GM18517 (cell line): ENCODE data around the gene THRAP3.
"Not testable (repeated sequence)": the region's sequence is repeated elsewhere in the genome, so short reads cannot be mapped to it uniquely, and the experiment has no call there.

Experiments used
- ATAC-seq: cut with Tn5 transposase; IDR thresholded peaks from one replicate; pipeline ENCODE4 v1.9.1; 2021; ENCODE audit warnings: mild to moderate bottlenecking, moderate library complexity; ENCODE audit not compliant: unreplicated experiment

The THRAP3 gene

GRCh38 chr1:36247538-36247937, 23.3 kb downstream of the THRAP3 start:
- no peak for ATAC-seq

- ATAC-seq, result no peak
Measured at GRCh38 chr1:36248250-36248894, 24.1 kb downstream of the THRAP3 start.

DNA sequence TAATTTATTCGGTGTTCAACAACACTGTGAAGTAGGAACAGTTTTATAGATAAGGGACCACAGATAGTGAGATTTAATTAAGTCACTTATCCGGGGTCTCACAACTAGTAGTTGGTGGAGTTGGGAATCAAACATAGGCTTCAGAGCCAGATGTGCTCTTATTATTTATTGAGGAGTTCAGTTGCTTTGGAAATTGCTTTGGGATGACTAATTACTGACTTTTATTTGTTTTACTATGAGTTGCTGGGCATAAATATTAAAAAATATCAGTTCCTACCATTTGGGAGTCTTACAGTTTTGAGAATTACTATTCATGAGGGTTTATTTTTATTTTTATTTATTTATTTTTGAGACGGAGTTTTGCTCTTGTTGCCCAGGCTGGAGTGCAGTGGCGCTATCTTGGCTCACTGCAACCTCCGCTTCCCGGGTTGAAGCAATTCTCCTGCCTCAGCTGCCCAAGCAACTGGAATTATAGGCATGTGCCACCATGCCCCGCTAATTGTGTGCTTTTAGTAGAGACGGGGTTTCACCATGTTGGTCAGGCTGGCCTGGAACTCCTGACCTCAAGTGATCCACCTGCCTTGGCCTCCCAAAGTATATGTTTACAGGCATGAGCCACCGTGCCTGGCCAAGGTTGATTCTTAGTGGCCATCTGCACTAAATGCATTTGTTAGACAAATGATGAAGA, 27.7 kb downstream of the THRAP3 start:
- no peak for ATAC-seq

DNA sequence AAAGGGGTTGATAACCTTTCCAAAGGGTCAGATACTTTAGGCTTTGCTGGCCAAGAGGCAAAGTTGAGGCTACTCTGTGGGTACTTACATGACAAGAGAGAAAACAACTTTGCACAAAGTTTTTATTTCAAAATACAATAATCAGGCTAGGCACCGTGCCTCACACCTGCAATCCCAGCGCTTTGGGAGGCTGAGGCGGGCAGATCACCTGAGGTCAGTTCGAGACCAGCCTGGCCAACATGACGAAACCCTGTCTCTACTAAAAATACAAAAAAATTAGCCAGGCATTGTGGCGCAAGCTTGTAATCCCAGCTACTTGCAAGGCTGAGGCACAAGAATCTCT, 28.2 kb downstream of the THRAP3 start:
- ATAC-seq, result not testable (repeated sequence)

GRCh38 chr1:36253161-36253862, 29.1 kb downstream of the THRAP3 start:
- ATAC-seq, result no peak

DNA sequence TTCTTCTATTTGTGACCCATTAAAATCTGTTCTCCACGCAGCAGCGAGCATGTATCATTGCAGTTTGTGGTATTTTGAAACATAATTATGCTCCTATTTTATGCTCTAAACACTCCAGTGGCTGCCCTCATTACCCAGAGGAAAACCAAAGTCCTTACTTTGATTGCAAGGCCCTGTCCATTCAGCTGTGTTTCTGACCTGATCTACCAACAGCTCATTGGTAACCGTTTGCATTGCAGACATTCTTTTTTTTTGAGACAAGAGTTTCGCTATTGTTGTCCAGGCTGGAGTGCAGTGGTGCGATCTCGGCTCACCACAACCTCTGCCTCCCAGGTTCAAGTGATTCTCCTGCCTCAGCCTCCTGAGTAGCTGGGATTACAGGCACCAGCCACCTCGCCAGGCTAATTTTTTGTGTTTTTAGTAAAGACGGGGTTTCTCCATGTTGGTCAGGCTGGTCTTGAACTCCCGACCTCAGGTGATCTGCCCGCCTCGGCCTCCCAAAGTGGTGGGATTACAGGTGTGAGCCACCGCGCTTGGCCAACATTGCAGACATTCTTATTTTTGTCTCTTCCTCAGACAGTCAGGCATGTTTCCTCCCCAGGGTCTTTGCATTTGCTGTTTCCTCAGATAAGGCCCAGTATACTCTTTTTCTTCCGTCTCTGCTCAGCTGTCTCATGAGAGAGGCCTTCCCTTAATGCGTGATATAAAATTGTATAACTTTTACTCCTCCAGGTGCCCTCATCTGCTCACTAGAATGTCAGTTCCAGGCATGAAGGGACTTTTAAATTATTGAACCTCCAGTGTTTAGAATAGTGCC, 32.5 kb downstream of the THRAP3 start:
- ATAC-seq, result no peak

DNA sequence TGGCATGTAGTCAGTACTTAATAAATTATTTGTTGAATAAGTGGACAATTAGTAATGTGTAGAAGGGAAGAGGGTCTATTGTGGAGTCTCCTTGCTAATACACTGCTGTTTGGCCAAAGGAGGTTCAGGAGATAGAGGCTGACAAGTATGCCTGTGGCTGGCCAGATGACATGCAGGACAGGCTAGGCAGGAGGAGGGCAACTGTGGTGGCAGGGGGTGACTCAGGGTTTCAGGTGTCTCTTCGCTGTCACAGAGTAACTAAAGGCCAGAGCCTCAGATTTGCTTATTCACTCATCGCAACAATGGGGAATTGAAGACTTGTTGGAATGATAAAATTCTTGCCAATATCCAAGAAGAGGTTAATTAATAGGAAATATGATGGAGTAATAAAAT, 33.1 kb downstream of the THRAP3 start:
- ATAC-seq, result no peak

GRCh38 chr1:36258960-36259344, 34.7 kb downstream of the THRAP3 start:
- no peak for ATAC-seq

- no peak for ATAC-seq
Measured at GRCh38 chr1:36268981-36269380, 44.7 kb downstream of the THRAP3 start.

DNA sequence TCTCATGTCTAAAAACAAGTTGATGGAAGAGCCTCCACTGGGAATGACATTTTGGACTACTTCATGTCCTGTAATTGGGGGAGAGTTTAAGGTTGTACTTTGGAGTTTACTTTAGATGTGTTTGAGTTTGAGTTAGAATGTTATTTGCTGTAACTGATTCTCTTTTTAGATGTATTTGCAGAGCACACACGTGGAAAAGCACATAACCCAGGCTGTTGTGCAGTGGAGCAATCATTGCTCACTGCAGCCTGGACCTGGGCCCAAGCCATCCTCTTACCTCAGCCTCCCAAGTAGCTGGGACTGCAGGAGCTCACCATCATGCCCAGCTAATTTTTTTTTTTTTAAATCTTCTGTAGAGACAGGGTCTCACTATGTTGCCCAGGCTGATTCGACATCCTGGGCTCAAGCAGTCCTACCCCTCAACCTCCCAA, 45.2 kb downstream of the THRAP3 start:
- ATAC-seq, result no peak

DNA sequence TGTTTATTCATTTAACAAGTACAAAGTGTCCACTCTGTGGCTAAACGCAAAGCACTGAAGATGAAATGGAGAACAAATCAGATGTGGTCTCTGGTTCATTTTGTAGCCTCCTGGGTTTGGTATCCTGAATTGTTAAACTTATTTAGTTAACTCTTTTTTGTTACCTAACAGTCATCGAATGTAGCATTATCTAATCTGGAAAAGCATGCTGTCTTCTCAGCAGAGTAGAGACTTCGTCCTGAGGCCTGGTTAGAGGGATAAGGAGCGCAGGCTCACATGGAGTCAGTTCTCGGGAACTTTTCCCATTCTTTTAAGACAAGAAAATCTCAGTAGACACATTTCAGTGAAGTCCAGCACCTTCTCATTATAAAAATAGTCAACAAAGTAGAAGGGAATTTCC, 48.8 kb downstream of the THRAP3 start:
- ATAC-seq, result no peak

GRCh38 chr1:36274201-36274600, 50.0 kb downstream of the THRAP3 start:
- no peak for ATAC-seq

DNA sequence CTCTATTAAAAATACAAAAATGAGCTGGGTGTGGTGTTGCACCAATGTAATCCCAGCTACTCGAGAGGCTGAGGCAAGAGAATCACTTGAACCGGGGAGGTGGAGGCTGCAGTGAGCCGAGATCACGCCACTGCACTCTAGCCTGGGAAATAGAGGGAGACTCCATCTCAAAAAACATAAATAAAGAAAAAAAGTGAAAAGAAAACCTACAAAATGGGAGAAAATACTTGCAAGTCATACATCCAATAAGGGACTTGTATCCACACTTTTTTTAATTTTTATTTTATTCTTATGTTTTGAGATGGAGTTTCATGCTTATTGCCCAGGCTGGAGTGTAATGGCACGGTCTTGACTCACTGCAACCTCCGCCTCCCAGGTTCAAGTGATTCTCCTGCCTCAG, 52.4 kb downstream of the THRAP3 start:
- ATAC-seq, result no peak

GRCh38 chr1:36279110-36279788, 55.0 kb downstream of the THRAP3 start:
- ATAC-seq, result no peak

DNA sequence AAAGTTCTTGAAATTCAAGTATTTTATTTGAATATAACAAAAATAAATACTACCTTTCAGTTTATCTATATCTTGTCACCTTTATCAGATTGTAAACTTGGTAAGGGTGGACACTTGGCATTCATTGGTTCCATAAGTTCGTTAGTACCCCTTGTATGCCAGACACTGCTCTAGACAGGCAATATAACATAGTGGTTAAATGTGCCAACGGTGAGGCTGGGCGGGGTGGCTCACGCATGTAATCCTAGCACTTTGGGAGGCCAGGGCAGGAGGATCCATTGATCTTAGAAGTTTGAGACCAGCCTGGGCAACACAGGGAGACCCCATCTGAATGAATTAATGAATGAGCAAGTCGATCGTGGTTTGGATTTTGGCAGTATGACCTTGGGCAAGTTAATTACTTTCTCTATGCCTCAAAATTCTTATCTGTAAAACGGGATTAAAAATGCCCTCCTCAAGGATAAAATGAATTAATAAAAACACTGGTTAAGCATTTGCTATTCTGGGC, 55.6 kb downstream of the THRAP3 start:
- ATAC-seq, result no peak

GRCh38 chr1:36284061-36284460, 59.8 kb downstream of the THRAP3 start:
- ATAC-seq, result no peak

- no peak for ATAC-seq
Measured at GRCh38 chr1:36284517-36284916, 60.3 kb downstream of the THRAP3 start.

DNA sequence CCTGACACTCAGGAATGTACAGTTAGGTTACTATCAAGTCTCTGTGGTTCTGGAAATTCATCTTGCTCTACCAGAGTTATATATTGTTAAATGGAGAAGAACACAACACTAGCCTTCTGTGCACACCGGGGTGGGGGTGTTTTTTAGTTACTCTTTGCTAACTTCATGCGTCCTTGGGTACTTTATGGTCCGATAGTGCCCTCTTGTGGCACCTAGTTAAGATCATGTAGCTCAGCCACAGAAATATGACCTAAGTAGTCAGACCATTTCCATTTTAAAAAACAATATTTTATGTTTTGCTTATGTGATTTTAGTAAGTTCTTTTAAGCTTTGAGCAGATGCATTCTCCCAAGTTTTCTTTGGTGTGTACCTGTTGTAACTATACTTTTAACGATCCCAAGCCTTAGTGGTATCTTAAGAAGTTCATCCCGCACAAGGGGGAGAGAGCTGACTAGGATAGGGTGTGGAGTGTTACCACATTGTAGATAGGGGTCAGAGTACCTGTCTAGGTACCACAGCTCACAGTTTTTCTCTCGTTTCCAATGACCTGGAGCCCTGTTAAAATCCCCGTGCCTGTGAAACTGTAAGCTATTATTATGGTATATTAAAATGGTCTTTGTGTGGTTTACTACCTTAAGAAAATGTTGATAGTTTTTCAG, 61.3 kb downstream of the THRAP3 start:
- ATAC-seq, result no peak

DNA sequence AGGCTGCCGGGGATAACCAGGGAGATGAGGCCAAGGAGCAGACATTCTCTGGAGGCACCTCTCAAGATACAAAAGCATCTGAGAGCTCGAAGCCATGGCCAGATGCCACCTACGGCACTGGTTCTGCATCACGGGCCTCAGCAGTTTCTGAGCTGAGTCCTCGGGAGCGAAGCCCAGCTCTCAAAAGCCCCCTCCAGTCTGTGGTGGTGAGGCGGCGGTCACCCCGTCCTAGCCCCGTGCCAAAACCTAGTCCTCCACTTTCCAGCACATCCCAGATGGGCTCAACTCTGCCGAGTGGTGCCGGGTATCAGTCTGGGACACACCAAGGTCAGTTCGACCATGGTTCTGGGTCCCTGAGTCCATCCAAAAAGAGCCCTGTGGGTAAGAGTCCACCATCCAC, 62.6 kb downstream of the THRAP3 start:
- ATAC-seq, result no peak

GRCh38 chr1:36287595-36287994, 63.4 kb downstream of the THRAP3 start:
- ATAC-seq, result no peak
